Measurements from ENCODE around the gene TAPT1.
"Not testable (repeated sequence)": the region's sequence is repeated elsewhere in the genome, so short reads cannot be mapped to it uniquely, and the experiment has no call there.

Gene TAPT1

DNA sequence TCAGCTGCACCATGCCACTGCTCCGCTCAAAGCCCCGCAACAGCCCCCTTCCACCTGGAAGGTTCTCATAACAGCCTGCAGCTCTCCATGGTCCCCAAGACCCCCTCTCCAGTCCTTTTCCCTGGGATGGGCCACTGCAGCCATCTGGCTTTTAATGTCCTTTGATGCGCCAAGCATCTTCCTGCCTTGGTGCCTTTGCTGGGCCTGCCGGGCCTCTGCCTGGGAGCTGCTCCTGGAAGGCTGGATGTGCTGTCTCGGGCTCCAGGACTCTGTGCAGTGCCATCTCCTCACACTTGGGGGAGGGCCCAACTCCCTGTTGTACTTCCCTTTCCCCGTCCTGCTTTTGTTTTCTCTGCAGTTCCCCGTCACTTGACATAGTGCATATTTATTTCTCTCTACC lies 60.3 kb downstream of the TAPT1 start:
- no peak for DNase-seq

- no peak for DNase-seq
Measured at GRCh38 chr4:16162891-16163290, 63.4 kb downstream of the TAPT1 start.

DNA sequence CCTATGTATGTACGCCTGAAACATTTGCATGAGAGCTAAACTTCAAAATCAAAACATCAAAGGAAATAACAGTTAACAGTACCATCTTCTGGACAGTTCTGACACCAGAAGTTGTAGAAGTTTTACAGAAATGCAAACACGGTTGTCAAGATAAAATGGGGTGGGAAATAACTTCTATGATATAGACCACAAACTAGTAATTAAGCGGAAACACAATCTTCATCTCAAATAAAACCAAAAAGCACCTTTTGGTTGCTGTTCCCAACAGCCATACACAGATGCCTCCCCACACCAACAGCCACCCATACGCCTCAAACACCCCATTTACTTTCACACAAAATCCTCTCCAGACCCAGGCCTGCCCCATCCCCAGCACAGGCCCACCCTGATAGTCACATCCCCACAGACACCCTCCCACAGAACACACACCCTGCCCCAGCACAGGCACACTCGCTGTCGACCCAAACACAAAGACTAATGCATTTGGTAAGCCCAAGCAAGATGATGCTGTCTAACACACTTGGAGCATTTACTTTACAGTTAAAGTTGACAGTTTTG lies 64.3 kb downstream of the TAPT1 start:
- no peak for DNase-seq

DNA sequence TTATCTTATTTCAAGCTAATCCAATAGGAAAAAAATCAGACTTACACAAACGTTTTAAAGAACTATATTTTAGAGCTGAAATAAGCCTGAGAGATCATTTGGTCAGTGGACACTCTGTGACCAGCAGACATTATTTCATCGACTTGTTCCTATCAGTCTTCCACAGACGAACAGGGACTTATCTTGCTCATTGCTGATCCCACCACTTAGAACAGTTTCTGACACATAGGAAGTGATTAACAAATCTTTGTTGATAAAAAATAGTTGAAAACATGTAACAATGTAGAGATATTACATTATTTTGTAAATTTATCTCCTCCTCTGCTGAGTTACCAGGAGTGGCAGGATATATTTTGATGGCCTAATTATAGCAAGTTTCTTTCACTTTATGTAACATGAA lies 65.8 kb downstream of the TAPT1 start:
- DNase-seq, result no peak

DNA sequence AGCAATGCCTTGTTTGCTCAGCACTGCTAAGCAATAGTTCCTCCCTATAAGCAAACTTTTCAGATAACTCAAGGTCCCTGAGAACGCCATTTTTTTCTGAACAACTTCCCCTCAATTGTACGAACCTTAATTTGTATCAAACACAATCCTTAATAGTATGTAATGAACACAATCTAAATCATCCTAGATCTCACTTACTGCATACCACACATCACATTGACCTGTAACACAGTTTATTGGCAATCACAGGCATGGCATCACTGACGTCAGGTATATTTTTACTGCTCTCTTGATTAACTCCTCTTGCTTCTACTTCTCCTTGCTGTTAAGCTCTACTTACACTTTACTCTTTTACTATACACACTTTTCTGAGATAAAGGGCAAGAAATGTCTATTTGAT lies 67.0 kb downstream of the TAPT1 start:
- DNase-seq, result no peak

GRCh38 chr4:16158504-16158852 lies 67.8 kb downstream of the TAPT1 start:
- no peak for DNase-seq

DNA sequence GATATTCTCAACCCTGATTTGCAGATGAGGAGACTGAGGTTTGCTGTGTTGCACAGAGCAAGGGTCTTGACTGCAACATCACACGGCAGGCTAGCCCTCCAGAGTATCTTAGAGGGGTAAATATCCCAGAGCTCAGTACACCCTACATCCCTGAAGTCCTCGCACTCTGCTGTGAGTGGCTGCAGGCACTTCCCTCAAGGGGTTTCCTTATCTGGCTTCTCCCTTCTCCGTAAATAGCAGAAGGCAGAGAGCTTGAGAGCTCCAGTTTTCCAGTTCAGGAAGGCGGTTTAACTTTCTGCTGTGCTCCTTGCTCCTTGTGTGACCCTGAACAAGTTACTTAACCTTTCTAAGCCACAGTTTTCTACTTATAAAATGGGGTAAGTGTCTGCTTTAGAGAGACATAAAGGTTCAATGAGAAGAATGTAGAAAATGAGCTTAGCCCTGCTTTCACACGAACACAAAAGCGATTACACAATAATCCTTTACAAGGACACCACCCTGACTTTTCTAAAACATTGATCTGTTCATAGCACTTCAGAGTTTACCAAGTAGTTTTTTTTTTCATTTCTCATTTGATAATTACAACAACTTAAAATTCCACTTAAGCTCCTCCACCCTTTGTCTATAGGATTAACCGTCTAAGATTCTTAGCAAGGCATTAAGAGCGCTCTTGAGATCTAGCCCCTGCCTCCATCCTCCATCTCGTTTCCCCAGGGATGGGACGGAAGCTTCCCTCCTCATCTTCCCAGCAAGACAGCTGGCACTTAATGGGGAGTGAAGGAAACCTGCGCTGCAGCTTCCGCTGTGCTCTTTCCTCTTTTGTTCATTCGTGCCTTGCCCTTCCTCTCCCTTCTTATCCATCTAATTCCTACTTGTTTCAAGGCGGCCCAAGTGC lies 68.4 kb downstream of the TAPT1 start:
- no peak for DNase-seq

DNA sequence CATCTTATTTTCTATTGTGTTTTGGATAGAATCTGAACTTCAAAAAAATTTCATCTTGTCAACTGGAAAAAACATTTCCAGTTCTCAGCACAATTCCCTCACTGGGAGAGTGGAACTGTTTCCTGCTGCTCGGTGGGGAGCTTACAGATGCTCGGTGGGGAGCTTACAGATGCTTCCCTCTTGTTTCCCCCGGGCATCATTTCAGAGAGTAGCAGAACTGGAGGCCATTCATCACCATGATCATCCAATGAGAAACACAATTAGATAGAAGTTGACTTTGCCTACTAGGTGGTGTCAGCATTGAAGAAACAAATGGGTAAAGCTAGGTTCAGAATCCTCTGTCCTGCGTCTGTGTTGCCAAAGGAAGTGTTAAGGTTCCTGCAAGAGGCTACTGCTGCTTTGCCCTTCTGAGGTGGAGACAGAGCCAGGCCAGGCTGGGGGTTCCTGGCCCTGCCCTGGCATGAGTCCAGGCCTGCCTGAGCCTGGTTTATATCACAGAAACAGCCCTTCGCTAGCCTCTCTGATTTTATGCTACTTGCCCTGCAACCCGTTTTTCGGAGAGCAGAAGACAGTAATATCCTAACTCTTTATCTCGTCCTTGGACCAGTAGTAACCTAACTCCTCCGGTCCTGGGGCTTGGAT lies 70.6 kb downstream of the TAPT1 start:
- DNase-seq, result no peak

GRCh38 chr4:16154451-16154850 lies 71.8 kb downstream of the TAPT1 start:
- DNase-seq, result no peak

DNA sequence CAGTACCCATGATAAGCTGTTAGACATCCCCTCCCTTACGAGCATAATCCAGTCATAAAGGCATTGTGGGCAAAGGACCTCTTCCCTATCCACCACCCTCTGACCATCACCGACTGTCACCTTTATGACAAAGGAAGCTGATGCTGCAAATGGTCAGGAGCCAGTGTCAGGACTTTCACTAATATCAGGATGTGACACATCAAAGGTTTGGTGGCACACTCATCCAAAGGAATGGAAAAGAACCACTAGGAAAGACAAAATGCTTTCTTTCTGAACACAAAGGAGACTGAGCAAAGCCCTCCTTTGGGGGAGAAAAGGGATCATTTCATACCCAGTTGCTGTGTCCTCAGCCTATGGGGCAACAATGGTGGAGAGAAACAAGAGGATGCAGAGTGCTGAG lies 75.6 kb downstream of the TAPT1 start:
- DNase-seq, result no peak

GRCh38 chr4:16144913-16145312 lies 81.4 kb downstream of the TAPT1 start:
- not testable (repeated sequence) for DNase-seq

DNA sequence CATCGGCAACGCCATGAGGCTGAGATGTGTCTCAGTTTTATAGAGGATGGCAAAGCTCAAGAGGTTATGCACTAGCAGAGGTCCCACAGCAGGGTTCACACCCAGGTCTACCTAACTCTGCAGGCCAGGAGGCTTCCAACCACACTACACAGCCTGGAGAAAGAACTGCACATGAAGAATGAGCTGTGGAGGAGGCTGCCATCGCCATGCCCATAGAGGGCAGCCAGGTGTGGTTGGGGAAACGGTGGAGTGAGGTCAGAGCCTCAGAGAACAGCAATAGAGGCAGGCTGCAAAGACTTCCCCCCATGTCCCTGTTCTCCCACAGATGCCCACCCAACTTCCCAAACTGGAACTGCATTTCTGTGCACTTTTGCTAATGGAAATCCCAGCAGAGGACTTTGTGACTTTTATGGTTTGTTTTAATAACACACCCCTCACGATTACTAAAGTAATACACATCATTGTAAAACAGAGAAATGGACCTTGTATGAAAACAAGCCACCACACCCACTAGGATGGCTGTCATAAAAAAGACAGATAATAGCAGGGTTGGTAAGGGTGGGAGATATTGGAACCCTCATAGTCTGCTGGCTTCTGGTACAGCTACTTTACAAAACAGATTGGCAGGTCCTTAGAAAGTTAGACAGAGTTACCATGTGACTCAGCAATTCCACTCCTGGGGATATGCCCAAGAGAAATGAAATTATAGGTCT lies 83.5 kb downstream of the TAPT1 start:
- no peak for DNase-seq

DNA sequence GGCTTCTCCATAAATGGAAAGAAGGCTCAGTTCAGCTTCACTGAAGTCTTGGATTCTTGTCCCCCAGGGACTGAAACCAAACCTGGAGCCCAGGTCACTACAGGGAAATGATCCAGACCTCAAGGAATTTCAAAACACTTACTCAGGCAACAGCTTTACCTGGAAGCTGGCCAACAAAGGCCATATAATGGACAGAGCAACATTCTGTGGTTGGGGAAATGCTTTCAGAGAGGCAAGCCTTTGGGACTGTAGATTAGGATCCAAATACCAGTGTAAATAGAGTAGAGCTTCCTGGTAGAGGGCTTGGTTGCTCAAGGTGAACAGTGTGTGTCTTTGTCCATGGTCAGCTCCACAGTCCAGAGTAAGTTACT lies 85.4 kb downstream of the TAPT1 start:
- DNase-seq, result no peak

DNA sequence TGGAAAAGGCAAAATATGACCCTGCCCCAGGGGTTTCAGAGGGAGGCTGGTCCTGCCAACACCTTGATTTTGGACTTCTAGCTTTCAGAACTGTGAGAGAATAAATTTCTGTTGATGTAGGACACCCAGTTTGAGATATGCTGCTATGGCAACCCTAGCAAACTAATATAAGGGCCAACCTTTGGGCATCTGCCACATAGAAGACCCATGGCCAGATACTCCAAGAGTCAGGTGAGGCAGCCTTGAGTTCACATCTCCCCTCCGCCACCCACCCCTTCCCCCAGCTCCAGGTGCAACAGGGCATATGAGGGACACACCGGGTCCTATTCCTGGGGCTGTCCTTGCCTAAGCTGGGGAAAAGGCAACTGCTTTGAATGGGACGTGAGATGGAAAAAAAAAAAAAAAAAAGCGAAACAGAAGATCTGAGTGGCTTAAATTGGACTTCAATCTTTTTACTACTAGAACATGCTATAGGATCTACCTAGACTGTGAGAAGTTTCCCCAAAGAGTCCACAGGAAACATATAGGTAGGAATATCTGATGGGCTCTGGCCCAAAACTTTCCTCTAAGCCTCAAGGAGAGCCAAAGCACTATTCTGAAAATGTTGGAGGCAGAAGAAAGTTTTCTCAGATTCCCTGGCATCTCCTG lies 85.9 kb downstream of the TAPT1 start:
- DNase-seq, result no peak

- no peak for DNase-seq
Measured at GRCh38 chr4:16139066-16139945, 87.0 kb downstream of the TAPT1 start.

- DNase-seq, result no peak
Measured at GRCh38 chr4:16136827-16137226, 89.4 kb downstream of the TAPT1 start.

GRCh38 chr4:16136311-16136710 lies 90.0 kb downstream of the TAPT1 start:
- no peak for DNase-seq

DNA sequence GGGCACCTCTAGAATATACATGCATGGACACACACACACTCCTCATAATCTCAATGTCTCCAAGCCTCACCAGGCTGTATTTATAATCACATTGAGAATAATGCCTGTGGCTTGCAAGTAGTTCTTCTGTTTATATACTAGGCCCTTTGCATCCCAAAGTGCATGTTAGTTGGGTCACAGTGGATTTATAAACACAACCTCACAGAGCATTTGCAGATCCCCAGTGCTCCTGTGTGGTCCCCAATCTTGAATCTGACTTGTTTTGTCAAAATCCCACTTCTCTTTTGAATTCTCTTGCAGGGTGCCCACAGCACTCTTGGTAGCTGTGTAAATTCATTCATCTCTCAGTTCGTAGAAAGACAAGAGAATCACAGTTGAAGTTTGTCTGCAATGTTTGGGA lies 92.9 kb downstream of the TAPT1 start:
- DNase-seq, result no peak

GRCh38 chr4:16131293-16131692 lies 95.0 kb downstream of the TAPT1 start:
- DNase-seq, result no peak

DNA sequence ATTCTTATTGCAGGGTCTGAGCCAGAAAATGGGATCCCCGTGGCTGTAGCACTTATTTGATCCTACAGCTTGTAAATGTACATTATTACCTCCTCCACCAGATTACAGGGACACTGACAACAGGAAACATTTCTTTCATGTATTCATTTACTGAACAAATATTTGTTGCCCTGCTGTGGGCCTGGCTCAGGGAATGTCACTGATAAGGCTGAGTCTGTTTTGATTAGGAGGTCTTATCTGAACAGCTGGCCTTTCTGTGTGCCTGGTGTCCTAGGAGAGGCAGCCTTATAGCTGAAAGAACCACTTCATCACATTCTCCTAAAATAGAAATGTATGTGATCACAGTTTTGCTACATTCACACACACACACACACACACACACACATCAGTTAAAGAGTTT lies 96.9 kb downstream of the TAPT1 start:
- DNase-seq, result no peak

DNA sequence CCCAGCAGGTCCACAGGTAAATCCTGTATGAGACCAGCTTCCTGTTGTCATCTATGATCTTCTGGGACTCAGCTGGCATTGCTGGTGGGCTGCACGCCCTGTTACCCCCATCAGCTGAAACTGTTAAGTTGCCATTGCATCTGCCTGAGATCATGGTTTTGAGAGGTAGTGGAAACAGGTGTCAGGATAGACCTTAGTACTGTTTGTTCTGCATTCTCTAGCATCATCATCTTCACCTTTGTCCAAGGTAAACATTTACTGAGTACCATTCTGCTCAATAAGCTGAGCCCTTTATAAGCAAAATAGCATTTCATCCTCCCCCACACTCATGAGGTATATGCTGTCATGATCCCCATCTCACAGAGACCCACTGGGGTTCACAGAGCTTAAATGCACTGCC lies 99.6 kb downstream of the TAPT1 start:
- DNase-seq, result no peak

All from SHP77 treated with DMSO at 0.1 percent for 48 hours (cell line).